ENCODE data around the gene SOCS3.

- TF ChIP-seq CTCF (conservative IDR thresholded peaks at IDR 0.05; ENCODE audit: low read depth, low read length) (no peak), EZH2 (IDR thresholded peaks at IDR 0.05; ENCODE audit: low read length, unreplicated experiment) (no peak)
These were observed 39.8 kb upstream of the SOCS3 start for GRCh38 chr17:78399693-78400144.

Measured in PC-3 (cell line).